ENCODE results near the gene GLS. TPM values are rescaled to one million over a fixed set of nuclear protein-coding genes. Genes with fewer than 3 reads are reported as not detected.
"Not testable (repeated sequence)": the region's sequence is repeated elsewhere in the genome, so short reads cannot be mapped to it uniquely, and the experiment has no call there.

The GLS gene
- total RNA-seq, 1 donor from 2014 or later: 185 TPM

DNA sequence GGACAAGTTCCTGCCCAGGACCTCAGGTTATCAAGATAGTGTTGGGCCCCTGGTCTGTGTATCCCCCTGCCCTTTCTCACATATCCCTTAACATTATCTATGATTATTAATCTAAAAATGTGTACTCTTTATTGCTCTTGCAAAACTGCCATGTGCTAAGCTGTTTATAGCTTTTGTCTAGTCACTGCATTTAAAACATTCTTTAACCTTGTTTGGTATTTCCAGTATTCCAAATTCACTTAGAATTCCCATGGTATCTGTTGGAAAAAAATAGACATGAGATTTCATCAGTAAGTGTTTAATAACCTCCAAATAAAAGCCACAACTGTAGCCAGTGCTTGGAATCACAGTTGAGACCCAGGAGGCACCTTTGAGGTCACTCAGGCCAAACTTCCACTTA lies 16.2 kb upstream of the GLS start:
- Mint-ChIP-seq H3K27ac (peak overlapping the region; percentile 23), H3K4me3 (no peak overlapping the region), H3K36me3 (no peaks in the 10 kb centered on the region), H3K9me3 (peaks cover 3% of the 10 kb centered on the region), H3K27me3 (ENCODE audit: low read depth) (no peaks in the 10 kb centered on the region), H3K4me1 (peaks cover 34% of the 10 kb centered on the region)
- DNase-seq (ENCODE audit: low spot score in 2 of 2, unreplicated experiment in 2 of 2): no peak
- TF ChIP-seq, protein P1, sequence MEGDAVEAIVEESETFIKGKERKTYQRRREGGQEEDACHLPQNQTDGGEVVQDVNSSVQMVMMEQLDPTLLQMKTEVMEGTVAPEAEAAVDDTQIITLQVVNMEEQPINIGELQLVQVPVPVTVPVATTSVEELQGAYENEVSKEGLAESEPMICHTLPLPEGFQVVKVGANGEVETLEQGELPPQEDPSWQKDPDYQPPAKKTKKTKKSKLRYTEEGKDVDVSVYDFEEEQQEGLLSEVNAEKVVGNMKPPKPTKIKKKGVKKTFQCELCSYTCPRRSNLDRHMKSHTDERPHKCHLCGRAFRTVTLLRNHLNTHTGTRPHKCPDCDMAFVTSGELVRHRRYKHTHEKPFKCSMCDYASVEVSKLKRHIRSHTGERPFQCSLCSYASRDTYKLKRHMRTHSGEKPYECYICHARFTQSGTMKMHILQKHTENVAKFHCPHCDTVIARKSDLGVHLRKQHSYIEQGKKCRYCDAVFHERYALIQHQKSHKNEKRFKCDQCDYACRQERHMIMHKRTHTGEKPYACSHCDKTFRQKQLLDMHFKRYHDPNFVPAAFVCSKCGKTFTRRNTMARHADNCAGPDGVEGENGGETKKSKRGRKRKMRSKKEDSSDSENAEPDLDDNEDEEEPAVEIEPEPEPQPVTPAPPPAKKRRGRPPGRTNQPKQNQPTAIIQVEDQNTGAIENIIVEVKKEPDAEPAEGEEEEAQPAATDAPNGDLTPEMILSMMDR (IDR thresholded peaks at IDR 0.05; ENCODE audit: unreplicated experiment): no peak

DNA sequence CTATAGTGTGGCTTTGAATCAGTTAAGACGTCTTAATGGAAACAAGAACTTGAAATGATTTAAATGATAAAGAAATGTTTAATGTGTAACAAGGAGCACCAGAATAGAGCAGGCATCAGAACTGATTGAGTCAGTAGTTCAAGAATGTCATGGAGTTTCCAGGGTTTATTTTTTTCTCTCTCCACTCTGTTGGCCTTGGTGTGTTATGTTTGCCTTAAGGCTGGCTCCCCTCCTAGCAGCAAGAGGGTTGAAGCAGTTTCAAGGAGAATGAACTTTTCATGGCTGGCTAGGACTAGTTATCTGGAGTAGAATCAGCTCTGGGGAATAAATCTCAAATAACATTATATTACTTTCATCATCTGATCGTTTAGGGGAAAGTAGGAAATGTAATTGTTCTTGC lies 13.4 kb upstream of the GLS start:
- no peaks in the 10 kb centered on the region for H3K36me3 Mint-ChIP-seq
- peaks cover 22% of the 10 kb centered on the region for H3K4me1 Mint-ChIP-seq
- no peaks in the 10 kb centered on the region for H3K27me3 Mint-ChIP-seq (ENCODE audit: low read depth)
- peaks cover 15% of the 10 kb centered on the region for H3K9me3 Mint-ChIP-seq
- no peak overlapping the region for H3K4me3 Mint-ChIP-seq
- TF ChIP-seq, protein P1 (IDR thresholded peaks at IDR 0.05; ENCODE audit: unreplicated experiment): no peak
- DNase-seq (ENCODE audit: low spot score in 2 of 2, unreplicated experiment in 2 of 2): no peak
- no peak overlapping the region for H3K27ac Mint-ChIP-seq

DNA sequence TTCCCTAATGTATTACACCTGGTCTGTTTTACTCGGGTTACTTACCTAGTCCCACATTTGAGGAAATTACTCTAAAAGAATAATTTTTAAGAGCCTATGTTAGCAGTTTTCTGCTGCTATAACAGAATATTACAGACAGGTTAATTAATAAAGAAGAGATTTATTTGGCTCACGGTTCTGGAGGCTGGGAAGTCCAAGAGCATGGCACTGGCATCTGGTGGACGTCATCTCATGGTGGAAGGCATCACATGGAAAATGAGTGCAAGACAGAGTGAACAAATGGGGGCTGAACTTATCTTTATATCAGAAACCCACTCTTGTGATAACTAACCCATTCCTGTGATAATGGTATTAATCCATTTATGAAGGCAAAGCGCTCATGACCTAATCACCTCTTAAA lies 12.8 kb upstream of the GLS start:
- H3K4me1 Mint-ChIP-seq: peaks cover 22% of the 10 kb centered on the region
- H3K27ac Mint-ChIP-seq: no peak overlapping the region
- H3K4me3 Mint-ChIP-seq: no peak overlapping the region
- no peaks in the 10 kb centered on the region for H3K36me3 Mint-ChIP-seq
- H3K9me3 Mint-ChIP-seq: peaks cover 15% of the 10 kb centered on the region
- DNase-seq (ENCODE audit: low spot score in 2 of 2, unreplicated experiment in 2 of 2): no peak
- TF ChIP-seq, protein P1 (IDR thresholded peaks at IDR 0.05; ENCODE audit: unreplicated experiment): no peak
- no peaks in the 10 kb centered on the region for H3K27me3 Mint-ChIP-seq (ENCODE audit: low read depth)

DNA sequence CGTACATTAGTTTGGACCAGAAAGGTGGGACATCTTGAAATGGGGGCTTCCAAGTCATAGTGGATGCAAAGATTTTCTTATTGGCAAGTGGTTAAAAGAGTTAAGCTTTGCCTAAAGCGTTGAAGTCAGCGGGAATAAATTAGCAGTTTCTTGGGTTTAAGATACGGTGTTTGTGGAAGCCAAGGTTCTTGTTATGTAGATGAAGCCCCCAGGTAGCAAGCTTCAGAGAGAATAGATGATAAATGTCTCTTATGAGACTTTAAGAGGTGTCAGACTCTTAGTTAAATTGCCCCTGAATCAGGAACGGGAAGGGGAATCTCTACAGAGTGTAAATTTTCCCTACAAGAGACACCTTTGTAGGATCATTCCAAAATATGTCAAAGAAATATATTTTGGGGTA lies 10.9 kb upstream of the GLS start:
- Mint-ChIP-seq H3K4me1 (peaks cover 7% of the 10 kb centered on the region), H3K4me3 (no peak overlapping the region), H3K27me3 (ENCODE audit: low read depth) (no peaks in the 10 kb centered on the region), H3K36me3 (no peaks in the 10 kb centered on the region), H3K9me3 (peaks cover 15% of the 10 kb centered on the region), H3K27ac (no peak overlapping the region)
- TF ChIP-seq, protein P1 (IDR thresholded peaks at IDR 0.05; ENCODE audit: unreplicated experiment): no peak
- no peak for DNase-seq (ENCODE audit: low spot score in 2 of 2, unreplicated experiment in 2 of 2)

DNA sequence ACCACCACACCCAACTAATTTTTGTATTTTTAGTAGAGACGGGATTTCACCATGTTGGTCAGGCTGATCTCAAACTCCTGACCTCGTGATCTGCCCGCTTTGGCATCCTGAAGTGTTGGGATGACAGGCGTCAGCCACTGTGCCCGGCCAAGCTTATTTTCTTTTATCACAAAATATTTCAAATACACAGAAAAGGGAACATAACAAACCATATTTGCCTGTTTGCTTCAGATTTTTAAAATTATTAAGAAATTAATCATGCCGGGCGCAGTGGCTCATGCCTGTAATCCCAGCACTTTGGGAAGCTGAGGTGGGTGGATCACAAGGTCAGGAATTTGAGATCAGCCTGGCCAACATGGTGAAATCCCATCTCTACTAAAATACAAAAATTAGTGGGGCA lies 7.2 kb upstream of the GLS start:
- not testable (repeated sequence) for H3K4me1 Mint-ChIP-seq; H3K27me3 Mint-ChIP-seq (ENCODE audit: low read depth); H3K36me3 Mint-ChIP-seq; H3K27ac Mint-ChIP-seq; DNase-seq (ENCODE audit: low spot score in 2 of 2, unreplicated experiment in 2 of 2); H3K4me3 Mint-ChIP-seq
- peaks cover 15% of the 10 kb centered on the region for H3K9me3 Mint-ChIP-seq

DNA sequence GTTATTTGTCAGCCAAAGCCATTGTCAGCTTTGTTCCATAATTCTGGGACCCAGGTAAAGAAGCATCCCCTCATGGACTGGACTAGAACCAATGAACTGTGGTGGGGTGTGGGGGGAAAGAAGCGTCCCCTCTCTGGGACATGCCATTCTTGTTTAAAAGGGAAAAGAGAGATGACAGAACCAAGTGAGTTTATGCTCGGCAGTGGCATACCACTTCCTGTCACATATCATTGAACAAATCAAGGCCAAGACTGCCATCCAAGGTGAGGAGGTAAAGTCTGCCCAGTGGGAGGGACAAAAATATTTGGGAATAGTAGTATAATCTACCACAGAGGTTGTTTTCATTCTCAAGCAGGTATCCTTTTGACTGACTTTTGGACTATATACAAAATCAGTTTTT lies 4.7 kb upstream of the GLS start:
- Mint-ChIP-seq H3K4me3 (no peak overlapping the region), H3K27me3 (ENCODE audit: low read depth) (no peaks in the 10 kb centered on the region), H3K4me1 (peaks cover 6% of the 10 kb centered on the region), H3K27ac (no peak overlapping the region), H3K9me3 (peaks cover 7% of the 10 kb centered on the region), H3K36me3 (no peaks in the 10 kb centered on the region)
- TF ChIP-seq, protein P1 (IDR thresholded peaks at IDR 0.05; ENCODE audit: unreplicated experiment): no peak
- no peak for DNase-seq (ENCODE audit: low spot score in 2 of 2, unreplicated experiment in 2 of 2)
